Measurements from ENCODE around the gene WNK2.

Gene WNK2

GRCh38 chr9:93254806-93255493 is 71.0 kb downstream of the WNK2 start:
- DNase-seq (ENCODE audit: low spot score), result no peak

DNA sequence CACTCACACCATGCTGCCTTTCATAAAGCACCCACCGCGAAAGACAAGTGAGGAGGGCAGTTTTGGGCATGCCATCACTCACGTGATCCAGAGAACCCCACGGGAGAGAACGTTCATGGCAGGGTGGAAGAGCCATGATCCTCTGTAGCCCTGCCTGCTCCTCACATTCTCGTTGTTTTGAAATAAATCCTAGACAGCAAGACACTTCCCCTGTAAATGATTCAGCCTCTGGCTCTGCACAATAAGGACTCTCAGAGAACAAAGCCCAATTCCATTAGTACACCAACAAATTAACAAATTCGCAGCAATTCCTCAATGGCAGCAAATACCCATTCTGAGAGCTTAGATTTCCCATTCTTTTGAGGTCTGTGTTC is 71.5 kb downstream of the WNK2 start:
- DNase-seq (ENCODE audit: low spot score), result no peak

- DNase-seq (ENCODE audit: low spot score), result no peak
Measured at GRCh38 chr9:93255994-93256877, 72.3 kb downstream of the WNK2 start.

- no peak for DNase-seq (ENCODE audit: low spot score)
Measured at GRCh38 chr9:93256878-93257807, 73.2 kb downstream of the WNK2 start.

GRCh38 chr9:93257808-93258331 is 73.9 kb downstream of the WNK2 start:
- DNase-seq (ENCODE audit: low spot score), result peak; percentile 41

DNA sequence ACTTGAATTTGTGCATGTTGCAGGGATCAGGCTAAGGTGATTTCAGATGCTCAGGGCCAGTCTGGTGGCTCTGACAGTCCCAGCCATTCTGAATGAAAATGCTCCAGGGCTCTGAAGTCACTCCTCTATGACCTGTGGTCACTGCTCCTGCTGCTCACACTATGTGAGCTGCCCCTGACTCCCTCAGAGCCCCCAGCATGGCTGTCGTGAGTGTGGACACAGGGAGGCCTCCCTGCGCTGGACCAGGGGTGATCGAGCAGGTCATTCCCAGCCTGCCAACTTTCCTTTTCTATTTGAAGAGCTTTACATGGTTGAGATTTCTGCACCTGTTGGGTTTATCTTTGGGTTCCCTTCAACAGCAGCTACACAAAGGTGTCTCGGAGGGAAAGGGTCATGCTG is 74.5 kb downstream of the WNK2 start:
- no peak for DNase-seq (ENCODE audit: low spot score)

- DNase-seq (ENCODE audit: low spot score), result no peak
Measured at GRCh38 chr9:93258818-93259489, 75.0 kb downstream of the WNK2 start.

DNA sequence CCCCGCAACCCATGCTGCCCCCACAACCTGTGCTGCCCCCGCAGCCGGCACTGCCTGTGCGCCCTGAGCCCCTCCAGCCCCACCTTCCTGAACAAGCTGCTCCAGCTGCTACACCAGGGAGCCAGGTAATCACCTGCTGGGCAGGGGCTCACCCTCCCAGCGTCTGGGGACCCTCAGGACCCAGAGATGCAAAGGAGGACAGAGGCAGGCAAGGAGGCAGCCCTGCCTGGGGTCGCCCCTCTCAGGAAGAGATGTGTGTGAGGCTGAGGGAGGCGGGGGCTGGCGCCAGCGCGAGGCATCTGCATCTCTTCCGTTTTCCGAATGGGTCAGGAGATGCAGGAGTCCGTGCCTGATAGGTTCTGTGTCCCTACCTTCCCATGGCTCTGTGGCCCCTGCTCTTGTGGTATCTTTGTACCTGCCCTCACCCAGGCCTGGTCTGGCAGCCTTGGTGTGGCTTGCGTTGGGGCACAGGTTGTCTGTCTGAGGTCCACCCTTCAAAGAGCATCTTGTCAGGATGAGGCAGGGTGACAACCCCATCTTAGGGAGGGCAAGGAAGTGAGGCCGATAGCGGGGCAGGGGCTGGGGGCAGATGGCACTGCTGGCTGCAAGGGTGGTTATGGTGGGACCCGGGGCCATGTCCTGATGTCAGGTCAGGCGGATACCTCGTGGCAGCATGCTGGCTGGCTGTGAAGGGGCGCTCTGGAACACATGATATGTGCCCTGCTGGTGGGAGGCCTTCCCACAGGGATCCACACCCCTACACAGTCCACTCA is 75.7 kb downstream of the WNK2 start:
- DNase-seq (ENCODE audit: low spot score), result no peak

GRCh38 chr9:93260263-93261066 is 76.5 kb downstream of the WNK2 start:
- no peak for DNase-seq (ENCODE audit: low spot score)

DNA sequence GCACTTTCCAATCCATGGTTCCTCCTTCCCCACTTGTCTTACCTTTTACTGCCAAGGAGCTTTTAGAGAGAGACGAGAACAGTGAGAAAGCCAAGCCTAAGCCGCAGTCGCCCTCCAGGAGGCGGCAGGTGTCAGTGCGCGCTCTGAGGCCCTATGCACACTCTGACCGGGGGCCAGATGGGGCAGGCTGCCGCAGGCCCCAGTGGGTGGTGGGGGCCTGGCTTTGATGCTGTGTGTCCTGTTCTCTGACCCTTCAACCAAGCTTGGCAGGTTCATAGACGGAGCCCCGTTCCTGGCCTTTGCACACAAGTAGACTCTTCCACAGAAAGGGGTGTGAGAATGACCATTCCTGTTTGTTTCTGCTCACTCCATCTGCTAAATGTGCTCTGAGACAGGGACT is 77.3 kb downstream of the WNK2 start:
- peak; percentile 51 for DNase-seq (ENCODE audit: low spot score)

GRCh38 chr9:93261735-93262523 is 78.0 kb downstream of the WNK2 start:
- no peak for DNase-seq (ENCODE audit: low spot score)

- DNase-seq (ENCODE audit: low spot score), result no peak
Measured at GRCh38 chr9:93262537-93263310, 78.8 kb downstream of the WNK2 start.

DNA sequence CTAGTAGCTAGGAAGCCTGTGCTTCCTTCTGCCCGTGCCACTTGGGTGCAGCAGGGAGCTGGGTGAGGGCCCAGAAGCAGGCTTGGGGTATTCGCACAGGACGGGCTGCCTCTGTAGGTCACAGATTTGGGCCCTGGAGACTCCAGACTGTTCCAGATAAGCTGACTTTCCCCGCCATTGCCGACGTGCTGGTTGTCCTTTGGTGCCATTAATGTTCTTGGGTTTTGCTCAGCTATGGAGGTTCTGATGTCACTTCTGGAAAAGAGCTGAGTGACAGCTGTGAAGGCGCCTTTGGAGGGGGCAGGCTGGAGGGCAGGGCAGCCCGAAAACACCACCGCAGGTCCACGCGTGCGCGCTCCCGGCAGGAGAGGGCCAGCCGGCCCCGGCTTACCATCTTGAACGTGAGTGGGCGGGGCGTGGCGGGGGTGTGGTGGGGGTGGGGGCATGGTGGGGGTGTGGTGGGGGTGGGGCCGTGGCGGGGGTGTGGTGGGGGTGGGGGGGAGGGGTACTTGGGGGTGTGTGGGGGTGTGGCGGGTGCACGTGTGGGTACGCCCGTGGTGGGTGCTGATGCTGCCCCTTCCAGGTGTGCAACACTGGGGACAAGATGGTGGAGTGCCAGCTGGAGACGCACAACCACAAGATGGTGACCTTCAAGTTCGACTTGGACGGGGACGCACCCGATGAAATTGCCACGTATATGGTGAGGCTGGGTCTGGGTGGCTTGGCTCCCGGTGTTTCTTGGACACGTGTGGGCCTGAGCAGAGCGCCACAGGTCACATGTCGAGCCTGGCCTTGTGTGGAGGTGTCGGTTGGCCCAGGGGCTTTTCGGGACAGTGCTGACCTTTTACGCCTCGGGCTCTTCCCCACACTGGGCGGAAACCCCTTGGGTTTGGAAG is 79.6 kb downstream of the WNK2 start:
- DNase-seq (ENCODE audit: low spot score), result no peak

- DNase-seq (ENCODE audit: low spot score), result peak; percentile 45
Measured at GRCh38 chr9:93264338-93265125, 80.6 kb downstream of the WNK2 start.

DNA sequence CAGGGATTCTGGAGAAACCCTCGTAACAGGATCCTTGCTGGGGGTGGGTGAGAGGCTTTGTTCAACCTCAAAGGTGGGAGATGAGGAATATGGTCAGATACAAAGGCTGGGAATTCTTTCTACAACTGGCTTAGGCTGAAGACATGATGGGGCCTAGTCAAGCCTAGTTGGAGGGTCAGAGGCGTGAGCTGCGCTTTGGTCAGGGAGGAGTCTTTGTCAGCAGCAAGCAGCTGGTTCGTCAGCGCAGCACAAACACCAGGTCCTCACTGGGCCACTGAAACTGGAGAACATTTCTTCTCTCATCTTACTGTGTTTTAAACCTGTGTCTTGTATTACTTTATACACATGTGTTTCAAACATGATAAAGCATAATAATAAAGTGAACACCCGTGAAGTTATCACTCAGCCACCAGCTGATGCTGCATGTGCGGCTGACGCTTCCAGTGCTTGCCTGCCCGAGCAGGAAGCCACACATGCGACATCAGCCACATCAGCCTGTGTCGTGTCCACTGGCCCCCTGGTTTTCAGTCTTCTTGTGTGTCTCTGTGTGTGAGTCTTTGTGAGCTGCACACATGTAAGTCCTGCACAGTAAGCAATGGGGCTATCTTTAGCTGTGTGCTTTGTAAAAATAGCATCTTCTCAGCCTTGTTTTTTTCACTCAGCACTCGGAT is 81.5 kb downstream of the WNK2 start:
- DNase-seq (ENCODE audit: low spot score), result no peak

- DNase-seq (ENCODE audit: low spot score), result no peak
Measured at GRCh38 chr9:93265972-93266371, 82.0 kb downstream of the WNK2 start.

Measured in ecto neural progenitor cell (in vitro differentiated cells).